HG03103 (cell line): ENCODE measurements around the gene LRRC3B.
"Not testable (repeated sequence)": the region's sequence is repeated elsewhere in the genome, so short reads cannot be mapped to it uniquely, and the experiment has no call there.

Experiments used
- ATAC-seq: cut with Tn5 transposase; IDR thresholded peaks from one replicate; pipeline ENCODE4 v1.9.1; 2021; ENCODE audit warnings: low read depth; ENCODE audit not compliant: unreplicated experiment

The LRRC3B gene

GRCh38 chr3:26622621-26623418 is at the start of gene LRRC3B:
LRRC3B (plus strand) TSS chr3:26622772; CDS start chr3:26709673, 86,901 bp downstream.
- ATAC-seq = no peak

GRCh38 chr3:26574766-26575165 is 47.8 kb upstream of the LRRC3B start:
- ATAC-seq = no peak

- no peak for ATAC-seq
Observed at GRCh38 chr3:26579116-26579515, 43.5 kb upstream of the LRRC3B start.

GRCh38 chr3:26587571-26587970 is 35.0 kb upstream of the LRRC3B start:
- no peak for ATAC-seq

- ATAC-seq = no peak
Observed at GRCh38 chr3:26588931-26589330, 33.6 kb upstream of the LRRC3B start.

- ATAC-seq = no peak
Observed at GRCh38 chr3:26589678-26590077, 32.9 kb upstream of the LRRC3B start.

GRCh38 chr3:26590919-26591484 is 31.6 kb upstream of the LRRC3B start:
- ATAC-seq = no peak

- ATAC-seq = no peak
Observed at GRCh38 chr3:26591926-26592325, 30.6 kb upstream of the LRRC3B start.

- ATAC-seq = no peak
Observed at GRCh38 chr3:26592451-26592850, 30.1 kb upstream of the LRRC3B start.

GRCh38 chr3:26596335-26596734 is 26.2 kb upstream of the LRRC3B start:
- ATAC-seq = no peak

- not testable (repeated sequence) for ATAC-seq
Observed at GRCh38 chr3:26603311-26603710, 19.3 kb upstream of the LRRC3B start.

GRCh38 chr3:26603771-26604170 is 18.8 kb upstream of the LRRC3B start:
- not testable (repeated sequence) for ATAC-seq

- no peak for ATAC-seq
Observed at GRCh38 chr3:26614006-26614685, 8.4 kb upstream of the LRRC3B start.

- no peak for ATAC-seq
Observed at GRCh38 chr3:26621176-26621575, 1.4 kb upstream of the LRRC3B start.

GRCh38 chr3:26621906-26622620 is 509 bp upstream of the LRRC3B start:
- no peak for ATAC-seq

GRCh38 chr3:26623419-26624208 is 1.0 kb downstream of the LRRC3B start:
- ATAC-seq = no peak

- no peak for ATAC-seq
Observed at GRCh38 chr3:26624209-26624765, 1.7 kb downstream of the LRRC3B start.

GRCh38 chr3:26625187-26625586 is 2.6 kb downstream of the LRRC3B start:
- ATAC-seq = no peak

- ATAC-seq = no peak
Observed at GRCh38 chr3:26627080-26627479, 4.5 kb downstream of the LRRC3B start.

- ATAC-seq = no peak
Observed at GRCh38 chr3:26628915-26629314, 6.3 kb downstream of the LRRC3B start.
